Dermis blood vessel endothelial cell (primary cell): ENCODE data around the gene OLIG2. TPM values are rescaled to one million over a fixed set of nuclear protein-coding genes. Genes with fewer than 3 reads are reported as not detected.

Source experiments
- DNase-seq: peaks from one replicate; pipeline ENCODE4 v3.0.0; 2010
- total RNA-seq: library from RNA; depleted of rRNA; stranded (reverse); fragments of >200 nt; gene quantifications from 2 replicates; pipeline ENCODE4 v1.2.3, GENCODE V29; 2014

Gene OLIG2
- total RNA-seq, 1 donor from 2014 or later, result not detected

DNA sequence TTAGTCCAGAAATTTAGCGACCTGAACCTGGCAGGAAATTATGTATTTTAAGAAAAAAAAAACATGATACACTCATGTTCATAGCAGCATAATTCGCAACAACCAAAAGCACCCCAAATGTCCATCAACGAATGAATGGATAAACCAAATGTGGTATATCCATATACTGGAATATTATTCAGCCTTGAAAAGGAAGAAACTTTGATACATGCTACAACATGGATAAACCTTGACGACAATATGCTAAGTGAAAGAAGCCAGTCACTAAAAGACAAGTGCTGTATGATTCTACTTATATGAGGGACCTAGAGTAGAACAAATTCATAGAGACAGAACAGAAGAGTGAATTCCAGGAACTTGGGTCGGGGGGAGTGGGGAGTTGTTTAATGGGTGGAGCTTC lies 43.5 kb downstream of the OLIG2 start:
- DNase-seq, result no peak

DNA sequence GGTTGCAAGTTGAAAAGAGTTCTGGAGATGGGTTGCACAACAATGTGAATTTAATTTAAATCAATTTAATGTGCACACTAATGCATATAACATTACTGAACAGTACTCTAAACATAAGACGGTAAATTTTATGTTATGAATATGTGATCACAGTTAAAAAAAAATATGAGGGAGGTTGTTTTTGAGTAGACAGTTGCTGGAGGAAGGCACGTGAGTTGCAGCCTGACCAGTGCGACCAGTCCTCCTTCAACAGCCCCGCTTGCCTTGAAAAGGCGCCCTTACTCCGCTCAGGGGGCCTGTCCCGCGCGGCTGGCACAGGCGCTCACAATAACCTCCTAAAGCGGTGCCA lies 43.9 kb downstream of the OLIG2 start:
- no peak for DNase-seq

DNA sequence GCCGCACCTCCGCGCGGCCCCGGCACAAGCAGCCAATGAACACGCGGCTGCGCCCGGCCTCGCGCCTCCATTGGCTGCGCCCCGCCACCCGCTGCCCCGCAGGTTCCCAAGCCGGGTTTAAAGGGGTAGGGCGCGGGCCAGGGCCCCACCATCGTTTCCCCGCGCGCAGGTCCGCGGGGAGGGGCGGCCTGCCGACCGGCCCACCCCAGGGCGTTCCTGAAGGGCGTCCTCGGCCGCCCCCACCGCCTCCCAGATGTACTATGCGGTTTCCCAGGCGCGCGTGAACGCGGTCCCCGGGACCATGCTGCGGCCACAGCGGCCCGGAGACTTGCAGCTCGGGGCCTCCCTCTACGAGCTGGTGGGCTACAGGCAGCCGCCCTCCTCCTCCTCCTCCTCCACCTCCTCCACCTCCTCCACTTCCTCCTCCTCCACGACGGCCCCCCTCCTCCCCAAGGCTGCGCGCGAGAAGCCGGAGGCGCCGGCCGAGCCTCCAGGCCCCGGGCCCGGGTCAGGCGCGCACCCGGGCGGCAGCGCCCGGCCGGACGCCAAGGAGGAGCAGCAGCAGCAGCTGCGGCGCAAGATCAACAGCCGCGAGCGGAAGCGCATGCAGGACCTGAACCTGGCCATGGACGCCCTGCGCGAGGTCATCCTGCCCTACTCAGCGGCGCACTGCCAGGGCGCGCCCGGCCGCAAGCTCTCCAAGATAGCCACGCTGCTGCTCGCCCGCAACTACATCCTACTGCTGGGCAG lies 44.4 kb downstream of the OLIG2 start, which contains the start of gene OLIG1:
Gene OLIG1, plus strand, starts transcription at position 148 of the 750 bp plus-strand sequence. Its CDS starts 106 bp downstream, at position 254.
- peak; percentile 40 for DNase-seq

DNA sequence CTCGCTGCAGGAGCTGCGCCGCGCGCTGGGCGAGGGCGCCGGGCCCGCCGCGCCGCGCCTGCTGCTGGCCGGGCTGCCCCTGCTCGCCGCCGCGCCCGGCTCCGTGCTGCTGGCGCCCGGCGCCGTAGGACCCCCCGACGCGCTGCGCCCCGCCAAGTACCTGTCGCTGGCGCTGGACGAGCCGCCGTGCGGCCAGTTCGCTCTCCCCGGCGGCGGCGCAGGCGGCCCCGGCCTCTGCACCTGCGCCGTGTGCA lies 44.9 kb downstream of the OLIG2 start:
- DNase-seq, result no peak

DNA sequence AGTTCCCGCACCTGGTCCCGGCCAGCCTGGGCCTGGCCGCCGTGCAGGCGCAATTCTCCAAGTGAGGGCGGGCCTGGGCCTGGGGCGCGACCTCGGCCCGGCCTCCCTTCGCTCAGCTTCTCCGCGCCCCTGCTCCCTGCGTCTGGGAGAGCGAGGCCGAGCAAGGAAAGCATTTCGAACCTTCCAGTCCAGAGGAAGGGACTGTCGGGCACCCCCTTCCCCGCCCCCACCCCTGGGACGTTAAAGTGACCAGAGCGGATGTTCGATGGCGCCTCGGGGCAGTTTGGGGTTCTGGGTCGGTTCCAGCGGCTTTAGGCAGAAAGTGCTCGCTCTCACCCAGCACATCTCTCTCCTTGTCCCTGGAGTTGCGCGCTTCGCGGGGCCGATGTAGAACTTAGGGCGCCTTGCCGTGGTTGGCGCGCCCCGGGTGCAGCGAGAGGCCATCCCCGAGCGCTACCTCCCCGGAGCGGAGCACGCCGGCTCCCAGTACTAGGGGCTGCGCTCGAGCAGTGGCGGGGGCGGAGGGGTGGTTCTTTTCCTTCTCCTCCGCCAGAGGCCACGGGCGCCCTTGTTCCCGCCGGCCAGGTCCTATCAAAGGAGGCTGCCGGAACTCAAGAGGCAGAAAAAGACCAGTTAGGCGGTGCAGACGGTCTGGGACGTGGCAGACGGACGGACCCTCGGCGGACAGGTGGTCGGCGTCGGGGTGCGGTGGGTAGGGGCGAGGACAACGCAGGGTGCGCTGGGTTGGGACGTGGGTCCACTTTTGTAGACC lies 45.4 kb downstream of the OLIG2 start:
- peak; percentile 10 for DNase-seq

DNA sequence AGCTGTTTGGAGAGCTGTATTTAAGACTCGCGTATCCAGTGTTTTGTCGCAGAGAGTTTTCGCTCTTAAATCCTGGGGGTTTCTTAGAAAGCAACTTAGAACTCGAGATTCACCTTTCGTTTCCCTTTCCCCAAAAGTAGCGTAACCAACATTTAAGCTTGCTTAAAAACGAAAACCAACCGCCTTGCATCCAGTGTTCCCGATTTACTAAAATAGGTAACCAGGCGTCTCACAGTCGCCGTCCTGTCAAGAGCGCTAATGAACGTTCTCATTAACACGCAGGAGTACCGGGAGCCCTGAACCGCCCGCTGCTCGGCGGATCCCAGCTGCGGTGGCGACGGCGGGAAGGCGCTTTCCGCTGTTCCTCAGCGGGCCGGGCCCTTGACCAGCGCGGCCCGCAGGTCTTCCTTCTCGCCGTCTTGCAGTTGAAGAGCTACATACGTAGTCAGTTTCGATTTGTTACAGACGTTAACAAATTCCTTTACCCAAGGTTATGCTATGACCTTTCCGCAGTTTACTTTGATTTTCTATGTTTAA lies 46.1 kb downstream of the OLIG2 start:
- DNase-seq, result peak; percentile 16

DNA sequence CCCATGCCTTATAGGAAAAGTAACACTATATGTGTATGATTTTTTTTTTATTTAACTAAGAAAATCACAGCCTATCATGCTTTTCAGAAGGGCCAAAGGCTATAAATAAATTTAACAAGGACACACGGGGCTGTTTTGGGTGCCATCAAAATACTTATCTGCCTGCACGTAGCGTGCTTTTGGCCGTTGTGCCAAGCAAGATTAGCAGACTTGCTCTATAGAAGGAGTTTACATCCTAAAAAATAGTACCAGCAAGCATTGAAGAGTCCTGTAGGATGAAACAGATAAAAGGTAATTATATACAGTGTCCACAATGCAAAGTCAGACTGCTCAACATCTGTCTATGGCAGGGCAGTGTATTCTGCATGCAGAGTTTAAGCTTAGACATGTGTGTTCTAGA lies 47.9 kb downstream of the OLIG2 start:
- DNase-seq, result no peak

DNA sequence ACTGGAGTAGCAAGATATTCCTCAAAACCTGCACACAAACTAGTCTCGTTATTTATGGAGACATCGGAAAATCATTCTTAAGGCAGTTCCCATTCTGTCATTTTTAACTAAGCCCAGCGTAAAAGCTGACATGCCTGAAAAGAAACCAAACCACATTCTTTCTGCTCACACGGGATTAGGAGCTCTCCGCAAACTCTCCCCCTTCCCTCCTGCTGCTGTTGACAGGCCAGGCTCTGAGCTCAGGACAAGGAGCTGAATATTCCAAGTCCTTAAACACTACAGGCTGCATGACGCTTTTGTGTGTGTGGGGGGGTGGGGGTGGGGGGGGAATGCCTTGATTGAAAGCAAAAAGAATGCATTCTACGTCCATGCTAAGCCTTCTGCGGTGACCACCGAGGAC lies 49.4 kb downstream of the OLIG2 start:
- DNase-seq, result no peak

DNA sequence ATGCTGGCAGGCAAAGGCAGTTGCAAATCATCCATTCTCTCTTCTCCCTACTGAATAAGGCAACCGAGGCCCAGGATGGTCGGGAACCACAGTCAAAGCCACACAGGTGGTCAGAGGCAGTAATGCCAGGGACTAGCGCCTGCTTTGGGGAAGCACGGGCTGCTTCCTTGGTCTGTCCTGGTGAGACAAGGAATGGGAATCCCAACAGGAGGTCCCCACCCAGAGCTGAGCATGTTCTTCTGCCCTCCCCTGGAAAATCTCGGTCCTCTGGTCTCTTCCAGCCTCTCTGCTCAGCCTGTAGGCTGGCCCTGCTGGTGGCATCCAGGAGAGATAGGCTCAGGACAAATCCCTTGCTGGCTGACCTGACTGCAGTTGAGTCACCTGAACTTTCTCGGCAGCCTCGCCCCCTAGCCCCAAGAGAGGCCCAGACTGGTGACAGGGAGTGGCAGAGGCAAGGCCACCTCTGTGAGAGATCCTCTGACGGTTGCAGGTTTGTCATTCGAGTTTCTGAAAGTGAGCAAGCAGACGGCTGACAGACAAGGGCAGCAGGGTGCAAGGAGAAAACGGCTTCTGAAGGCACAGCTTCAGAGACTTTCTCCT lies 50.0 kb downstream of the OLIG2 start:
- no peak for DNase-seq

DNA sequence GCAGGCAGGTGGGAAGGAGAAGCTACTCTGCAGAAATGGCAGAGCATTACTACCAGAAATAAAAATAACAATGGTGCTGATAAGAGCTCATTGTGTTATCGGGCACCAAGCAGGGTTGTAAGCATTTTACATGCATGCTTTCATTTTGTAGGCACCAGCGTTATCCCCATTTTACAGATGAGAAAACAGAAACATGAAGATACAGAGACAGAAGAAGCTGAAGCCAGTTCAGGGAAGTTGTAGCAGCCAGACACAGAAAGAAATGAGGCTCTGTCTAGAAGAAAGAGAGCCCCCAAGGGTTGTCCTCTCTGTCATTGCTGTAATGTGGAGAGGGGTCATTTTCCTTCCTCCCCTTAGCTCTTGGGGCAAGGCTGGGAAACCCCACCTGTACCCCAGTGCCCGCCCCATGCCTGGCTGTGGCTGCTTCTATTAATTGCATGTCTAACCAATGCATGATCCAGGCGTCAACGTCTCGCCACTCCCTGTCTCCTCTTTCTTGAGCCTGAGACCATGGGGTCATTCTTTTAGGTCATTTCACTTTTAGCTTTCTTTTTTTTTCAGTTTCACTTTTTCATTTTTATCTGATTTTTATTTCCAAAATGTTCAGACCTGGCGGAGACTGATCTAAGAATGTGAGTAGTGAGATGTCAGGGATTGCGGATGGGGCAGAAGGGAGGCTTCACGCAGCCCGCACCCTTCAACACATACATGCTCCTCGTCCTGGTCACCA lies 51.0 kb downstream of the OLIG2 start:
- no peak for DNase-seq

Other genes starting within 250 kb of the OLIG2 start
- not detected in 2 replicates for gene OLIG1, start 44.2 kb downstream of the OLIG2 start, total RNA-seq
- 12.4 and 19.4 TPM in 2 replicates for gene IFNAR2, start 204.0 kb downstream of the OLIG2 start, total RNA-seq
- 55.0 and 55.5 TPM in 2 replicates for gene IL10RB, start 240.4 kb downstream of the OLIG2 start, total RNA-seq